ENCODE results near the gene MFSD11.
"Not testable (repeated sequence)": the region's sequence is repeated elsewhere in the genome, so short reads cannot be mapped to it uniquely, and the experiment has no call there.

MFSD11 gene

GRCh38 chr17:76709077-76709950 is 28.6 kb upstream of the MFSD11 start:
- DNase-seq (ENCODE audit: low spot score), result no peak
- TF ChIP-seq CTCF (IDR thresholded peaks at IDR 0.05; ENCODE audit: extremely low read depth, insufficient read depth, missing control alignments), result no peak
- in situ Hi-C loops (cut with MboI; ENCODE audit: low pct_unique_long_range_greater_than_20kb, low sequenced_read_pairs, unreplicated experiment), result no loop called here

DNA sequence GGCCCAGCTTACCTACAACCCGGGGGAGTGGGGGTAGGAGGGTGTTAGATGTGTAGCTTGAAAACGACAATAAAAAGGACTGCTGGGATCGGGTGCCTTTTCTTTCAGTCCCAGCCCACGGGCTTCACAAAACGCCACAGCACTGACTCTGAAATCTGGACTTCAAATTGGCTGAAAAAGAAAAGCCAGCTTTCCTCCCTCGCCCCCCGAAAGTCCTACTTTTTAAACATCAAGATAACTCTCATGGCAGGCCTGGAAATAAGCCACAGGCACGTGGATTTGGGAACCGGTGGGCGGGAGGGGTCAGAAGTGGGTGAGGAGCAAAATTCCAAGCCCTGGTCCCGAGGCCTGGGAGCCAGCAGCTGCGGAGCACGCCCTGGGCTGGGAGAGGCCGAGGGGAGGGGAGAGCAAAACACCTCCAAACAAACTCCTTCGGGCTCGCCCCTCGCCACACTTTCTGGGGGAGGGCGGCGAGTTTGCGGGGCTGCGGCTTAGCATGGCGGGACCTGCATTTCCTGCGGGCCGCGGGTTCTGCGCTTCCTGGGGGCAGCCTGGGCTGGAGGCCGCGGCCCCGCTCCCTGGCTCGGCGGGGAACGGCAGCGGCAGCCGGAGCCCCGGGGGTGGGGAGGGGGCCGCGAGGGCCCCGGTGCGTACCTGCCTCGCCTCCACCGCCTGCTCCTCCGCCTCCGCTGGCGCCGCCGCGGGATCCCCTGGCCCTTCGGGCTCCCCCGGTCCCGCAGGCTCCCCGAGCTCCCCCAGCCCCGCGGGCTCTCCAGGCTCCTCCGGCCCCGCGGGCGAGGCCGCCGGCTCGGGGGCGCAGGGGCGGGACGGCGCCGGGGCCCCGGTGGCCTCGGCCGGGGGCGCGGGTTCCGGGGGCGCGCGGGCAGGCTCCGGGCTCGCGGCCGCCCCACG is 27.7 kb upstream of the MFSD11 start:
- DNase-seq (ENCODE audit: low spot score); in situ Hi-C loops (cut with MboI; ENCODE audit: low pct_unique_long_range_greater_than_20kb, low sequenced_read_pairs, unreplicated experiment): not testable (repeated sequence)

DNA sequence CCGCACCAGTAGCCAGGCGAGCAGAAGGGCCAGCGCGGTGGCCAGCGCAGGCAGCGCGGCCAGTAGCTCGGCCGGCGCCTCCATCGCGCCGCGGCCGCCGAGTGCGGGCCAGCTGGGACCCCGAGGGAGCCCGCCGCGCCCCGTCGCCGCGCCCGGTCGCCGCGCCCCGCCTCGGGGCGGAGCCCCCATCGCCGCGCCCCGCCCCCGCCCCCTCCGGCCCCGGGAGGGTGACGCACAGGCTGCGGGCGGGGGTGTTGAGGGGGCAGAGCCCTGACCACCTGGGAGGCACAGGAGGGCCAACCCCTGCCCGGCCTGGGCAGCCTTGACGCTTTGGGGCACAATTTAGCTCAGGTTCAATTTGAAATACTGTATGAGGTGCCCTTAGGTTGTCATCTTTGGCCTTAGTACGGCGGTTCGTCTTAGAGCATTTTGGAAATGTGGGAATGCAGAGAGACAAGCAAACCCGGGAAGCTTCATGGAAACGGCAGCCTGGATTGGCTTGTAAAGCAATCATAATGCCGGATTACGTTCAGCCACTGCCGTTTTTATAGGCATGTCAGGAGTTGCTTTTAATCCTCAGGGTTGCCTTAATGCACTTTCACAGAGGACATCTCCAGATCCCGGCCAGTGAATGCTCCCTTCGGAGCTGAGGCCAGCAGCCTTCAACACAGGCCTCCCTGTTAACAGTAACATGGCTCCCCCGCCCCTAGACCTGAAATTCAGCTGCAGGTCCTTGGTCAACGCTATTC is 26.9 kb upstream of the MFSD11 start, which contains the start of gene MXRA7:
TSS of gene MXRA7 (minus strand) at position 103 of the 749 bp plus-strand sequence. CDS start at position 84, 19 bp downstream.
- in situ Hi-C loops (cut with MboI; ENCODE audit: low pct_unique_long_range_greater_than_20kb, low sequenced_read_pairs, unreplicated experiment), result no loop called here
- DNase-seq (ENCODE audit: low spot score), result peak; percentile 85
- no peak for TF ChIP-seq CTCF (IDR thresholded peaks at IDR 0.05; ENCODE audit: extremely low read depth, insufficient read depth, missing control alignments)

- DNase-seq (ENCODE audit: low spot score); in situ Hi-C loops (cut with MboI; ENCODE audit: low pct_unique_long_range_greater_than_20kb, low sequenced_read_pairs, unreplicated experiment): not testable (repeated sequence)
These were observed 25.6 kb upstream of the MFSD11 start for GRCh38 chr17:76712321-76712720.

DNA sequence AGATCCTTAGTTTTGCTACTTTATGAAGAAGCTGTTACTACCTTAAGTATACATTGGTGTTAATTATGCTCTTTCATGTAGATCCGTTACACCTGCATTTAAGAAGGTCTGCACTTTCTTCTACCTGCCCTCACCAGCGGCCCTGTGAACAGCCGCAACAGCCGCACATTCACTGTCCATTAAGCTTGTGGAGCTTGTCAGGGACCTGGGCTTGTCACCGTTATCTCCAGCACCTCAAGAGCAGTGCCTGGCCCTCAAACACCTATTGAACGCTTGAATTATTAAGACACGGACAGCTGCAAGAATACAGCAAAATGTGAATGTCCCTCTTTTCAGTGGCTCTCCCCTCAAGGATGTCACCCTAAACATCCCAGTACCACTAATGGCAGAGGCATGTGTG is 24.2 kb upstream of the MFSD11 start:
- TF ChIP-seq CTCF (IDR thresholded peaks at IDR 0.05; ENCODE audit: extremely low read depth, insufficient read depth, missing control alignments), result no peak
- in situ Hi-C loops (cut with MboI; ENCODE audit: low pct_unique_long_range_greater_than_20kb, low sequenced_read_pairs, unreplicated experiment), result no loop called here

DNA sequence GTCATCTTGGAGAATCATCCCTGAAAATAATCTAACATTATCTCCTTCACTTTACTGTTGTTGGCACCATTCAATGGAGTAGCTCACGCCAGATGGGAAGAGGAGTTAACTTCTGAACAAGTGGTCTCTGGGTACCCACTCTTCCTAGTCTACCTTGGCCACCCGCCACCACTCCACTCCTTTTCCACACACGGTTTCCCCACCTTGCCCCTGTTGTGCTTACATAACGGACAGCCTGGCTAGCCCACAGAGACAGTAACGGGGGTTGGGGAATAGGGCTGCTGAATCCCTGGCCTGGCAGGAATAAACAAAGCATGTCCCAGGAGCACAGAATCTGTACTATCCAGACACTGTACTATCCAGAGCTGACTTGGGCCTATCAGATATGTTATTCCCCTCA is 23.6 kb upstream of the MFSD11 start:
- TF ChIP-seq CTCF (IDR thresholded peaks at IDR 0.05; ENCODE audit: extremely low read depth, insufficient read depth, missing control alignments), result no peak
- in situ Hi-C loops (cut with MboI; ENCODE audit: low pct_unique_long_range_greater_than_20kb, low sequenced_read_pairs, unreplicated experiment), result no loop called here
- DNase-seq (ENCODE audit: low spot score), result no peak

More for the DNA sequence above, 24.2 kb upstream of the MFSD11 start:
- no peak for DNase-seq (ENCODE audit: low spot score)

DNA sequence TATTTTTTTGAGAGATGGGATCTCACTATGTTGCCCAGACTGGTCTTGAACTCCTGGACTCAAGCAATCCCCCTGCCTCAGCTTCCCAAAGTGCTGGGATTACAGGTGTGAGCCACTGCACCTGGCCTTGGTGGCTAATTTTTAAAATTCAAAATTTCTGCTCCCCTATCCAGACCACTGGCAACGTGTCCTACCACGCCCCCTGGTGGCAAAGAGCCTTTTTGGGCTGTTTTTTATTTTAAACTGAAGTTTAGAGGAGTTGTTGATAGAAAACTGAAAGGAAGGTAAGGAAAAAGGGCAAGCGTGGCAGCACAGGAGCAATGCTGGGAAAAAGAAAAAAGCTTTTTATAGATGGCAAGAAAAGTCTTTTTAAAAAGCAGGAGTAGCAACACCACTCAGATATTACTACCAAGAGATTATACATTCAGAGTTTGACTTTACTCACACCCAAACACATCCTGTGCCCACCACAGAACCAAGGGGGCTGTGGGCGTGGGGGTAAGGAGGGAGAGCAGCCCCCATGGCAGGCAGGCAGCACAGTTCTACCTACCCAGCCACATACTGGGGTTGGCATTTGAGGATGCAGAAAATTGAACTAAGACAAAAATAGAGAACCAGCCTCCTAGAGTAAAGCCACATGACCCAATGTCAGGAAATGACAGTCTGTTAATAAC is 23.0 kb upstream of the MFSD11 start:
- TF ChIP-seq CTCF (IDR thresholded peaks at IDR 0.05; ENCODE audit: extremely low read depth, insufficient read depth, missing control alignments), result peak; percentile 81
- in situ Hi-C loops (cut with MboI; ENCODE audit: low pct_unique_long_range_greater_than_20kb, low sequenced_read_pairs, unreplicated experiment), result no loop called here
- peak; percentile 68 for DNase-seq (ENCODE audit: low spot score)
